SK-N-SH treated with all-trans-retinoic acid at 6 μM for 48 hours (cell line): ENCODE data around the gene PFDN2.

Experiments used
- ARNTL ChIP-seq: fragments of 450-650 bp; formaldehyde crosslinking; IDR thresholded peaks from 2 replicates; pipeline ENCODE4 v1.5.0; 2020; ENCODE audit warnings: low read depth, mild to moderate bottlenecking, moderate library complexity, borderline replicate concordance
- ISL1 ChIP-seq: fragments of 250-450 bp; sonication (Bioruptor Pico); IDR thresholded peaks from 2 replicates; pipeline ENCODE4 v2.1.2; 2022; ENCODE audit warnings: mild to moderate bottlenecking, moderate library complexity

GRCh38 chr1:161099090-161099802 is 18.6 kb downstream of the PFDN2 start:
- TF ChIP-seq ISL1 (CRISPR knock-in tag) (no peak), ARNTL (CRISPR knock-in tag) (no peak)
